Activated CD8-positive, alpha-beta memory T cell treated with anti-CD3 and anti-CD28 coated beads, Interleukin-2, amount 50 U/mL, for 24 hours (primary cell): ENCODE results near the gene CTBP1.
"Not testable (repeated sequence)": the region's sequence is repeated elsewhere in the genome, so short reads cannot be mapped to it uniquely, and the experiment has no call there.

Experiments used
- DNase-seq: peaks from one replicate; pipeline ENCODE4 v3.0.0-alpha.2; 2020; ENCODE audit errors: extremely low read depth

The CTBP1 gene

DNA sequence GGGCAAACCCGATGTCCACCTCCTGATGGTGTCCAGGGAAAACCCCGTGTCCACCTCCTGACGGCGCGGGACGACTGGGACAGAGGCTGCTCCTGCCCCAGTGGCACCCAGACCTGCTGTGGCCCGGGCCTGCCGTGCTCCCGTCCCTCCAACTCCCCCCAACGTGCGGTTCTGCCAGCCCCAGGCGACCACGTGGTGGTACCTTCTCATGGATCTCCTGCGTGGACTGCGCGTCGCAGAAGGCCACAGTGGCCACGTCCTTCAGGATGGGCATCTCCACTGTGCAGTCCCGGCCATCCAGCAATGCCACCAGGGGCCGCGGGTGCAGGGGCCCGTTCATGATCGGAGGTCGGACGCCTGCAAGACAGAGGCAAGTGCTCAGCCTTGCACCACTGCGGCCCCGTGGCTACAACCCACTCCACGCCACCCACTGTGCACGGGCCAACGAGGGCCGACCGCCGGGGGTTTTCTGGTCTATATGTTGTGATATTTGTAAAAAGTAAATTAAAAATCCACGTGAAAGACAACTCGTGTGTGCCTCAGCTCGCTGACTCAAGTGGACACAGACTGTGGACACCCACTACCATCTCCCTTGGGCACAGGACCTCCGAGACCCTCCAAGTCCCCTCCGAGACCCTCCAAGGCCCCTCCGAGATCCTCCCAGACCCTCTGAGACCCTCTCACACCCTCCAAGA lies 10.8 kb downstream of the CTBP1 start:
- no peak for DNase-seq

DNA sequence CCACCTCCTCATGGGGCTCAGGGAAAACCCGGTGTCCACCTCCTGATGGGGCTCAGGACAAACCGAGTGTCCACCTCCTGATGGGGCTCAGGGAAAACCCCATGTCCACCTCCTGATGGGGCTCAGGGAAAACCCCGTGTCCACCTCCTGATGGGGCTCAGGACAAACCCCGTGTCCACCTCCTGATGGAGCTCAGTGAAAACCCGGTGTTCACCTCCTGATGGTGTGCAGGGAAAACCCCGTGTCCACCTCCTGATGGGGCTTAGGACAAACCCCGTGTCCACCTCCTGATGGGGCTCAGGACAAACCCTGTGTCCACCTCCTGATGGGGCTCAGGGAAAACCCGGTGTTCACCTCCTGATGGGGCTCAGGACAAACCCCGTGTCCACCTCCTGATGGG lies 11.7 kb downstream of the CTBP1 start:
- not testable (repeated sequence) for DNase-seq

DNA sequence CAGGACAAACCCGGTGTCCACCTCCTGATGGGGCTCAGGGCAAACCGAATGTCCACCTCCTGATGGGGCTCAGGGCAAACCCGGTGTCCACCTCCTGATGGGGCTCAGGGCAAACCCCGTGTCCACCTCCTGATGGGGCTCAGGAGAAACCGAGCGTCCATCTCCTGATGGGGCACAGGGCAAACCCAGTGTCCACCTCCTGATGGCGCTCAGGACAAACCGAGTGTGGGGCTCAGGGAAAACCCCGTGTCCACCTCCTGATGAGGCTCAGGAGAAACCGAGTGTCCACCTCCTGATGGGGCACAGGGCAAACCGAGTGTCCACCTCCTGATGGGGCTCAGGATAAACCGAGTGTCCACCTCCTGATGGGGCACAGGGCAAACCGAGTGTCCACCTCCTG lies 12.1 kb downstream of the CTBP1 start:
- not testable (repeated sequence) for DNase-seq

DNA sequence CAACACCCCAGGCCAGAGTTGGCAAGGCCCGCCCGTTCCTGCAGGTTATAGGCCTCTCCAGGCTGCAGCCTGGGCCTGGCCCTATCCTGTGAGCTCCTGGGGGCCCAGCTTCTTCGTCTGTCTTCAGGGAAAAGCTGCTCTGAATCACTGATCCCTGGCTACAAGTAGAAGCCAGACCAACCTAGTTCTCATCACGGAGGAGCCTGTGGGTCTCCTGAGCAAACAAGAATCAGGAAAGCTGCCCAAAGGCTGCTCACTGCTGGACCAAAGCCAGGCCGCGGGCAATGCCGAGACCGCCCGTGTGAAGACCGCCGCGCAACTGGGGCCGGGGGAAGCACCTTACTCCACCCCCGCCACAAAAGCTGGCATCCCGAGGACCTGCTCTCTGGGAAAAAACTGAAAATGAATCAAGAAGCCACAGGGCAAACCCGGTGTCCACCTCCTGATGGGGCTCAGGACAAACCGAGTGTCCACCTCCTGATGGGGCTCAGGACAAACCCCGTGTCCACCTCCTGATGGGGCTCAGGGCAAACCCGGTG lies 12.8 kb downstream of the CTBP1 start:
- no peak for DNase-seq

DNA sequence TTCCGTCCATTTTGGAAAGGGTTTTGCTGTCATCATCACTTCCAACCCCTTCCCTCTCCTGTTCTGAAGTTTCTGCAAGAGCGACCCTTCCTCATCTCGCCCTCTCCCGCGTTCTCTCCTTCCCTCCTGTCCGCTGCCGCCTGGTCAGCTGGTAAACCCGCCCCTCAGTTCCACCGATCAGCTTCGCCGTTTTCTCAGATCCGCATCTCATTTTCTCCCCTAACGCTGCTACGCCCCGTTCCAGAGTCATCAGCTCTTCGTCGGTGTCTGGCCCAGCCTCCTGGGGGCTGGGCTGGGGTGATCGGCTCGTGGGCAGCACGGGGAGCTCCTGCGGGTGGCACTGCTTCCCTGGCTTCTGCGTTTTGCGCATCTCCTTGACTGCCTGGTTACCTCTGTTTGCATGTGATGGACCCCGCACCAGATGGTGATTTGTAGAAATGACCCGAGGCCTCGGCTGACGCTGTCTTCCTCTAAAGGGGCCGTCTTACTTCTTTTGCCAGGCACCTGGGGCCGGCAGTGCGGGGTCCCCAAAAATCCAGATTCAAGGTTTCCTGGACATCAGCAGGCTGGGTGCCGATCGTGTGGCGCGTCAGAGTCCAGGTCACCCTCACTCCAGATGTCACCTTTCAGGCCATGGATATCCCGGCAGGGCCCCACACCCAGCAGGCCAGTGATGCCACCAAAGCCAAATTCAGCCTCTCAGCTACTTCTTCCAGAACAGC lies 13.4 kb downstream of the CTBP1 start:
- DNase-seq = no peak

DNA sequence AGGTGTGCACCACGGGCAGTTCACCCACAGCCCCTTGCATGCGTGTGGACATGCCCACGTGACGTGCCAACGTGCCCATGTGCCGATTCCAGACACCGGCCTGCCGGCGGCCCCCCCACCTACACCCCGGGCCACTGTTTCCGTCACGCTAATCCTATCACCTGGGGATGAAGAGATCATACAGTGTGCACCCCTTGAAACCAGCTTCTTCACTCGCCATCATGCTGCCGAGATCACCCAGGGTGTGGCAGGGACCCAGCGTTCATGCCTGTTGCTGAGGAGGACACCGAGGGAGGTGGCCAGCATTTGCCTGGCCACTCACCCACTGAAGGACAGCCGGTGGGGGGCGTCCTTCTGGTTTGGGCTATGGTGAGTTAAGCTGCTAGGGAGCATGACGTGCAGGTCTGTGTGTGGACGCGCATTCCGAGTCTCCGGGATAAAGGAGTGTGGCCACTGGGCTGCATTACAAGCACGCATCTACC lies 14.1 kb downstream of the CTBP1 start:
- no peak for DNase-seq

DNA sequence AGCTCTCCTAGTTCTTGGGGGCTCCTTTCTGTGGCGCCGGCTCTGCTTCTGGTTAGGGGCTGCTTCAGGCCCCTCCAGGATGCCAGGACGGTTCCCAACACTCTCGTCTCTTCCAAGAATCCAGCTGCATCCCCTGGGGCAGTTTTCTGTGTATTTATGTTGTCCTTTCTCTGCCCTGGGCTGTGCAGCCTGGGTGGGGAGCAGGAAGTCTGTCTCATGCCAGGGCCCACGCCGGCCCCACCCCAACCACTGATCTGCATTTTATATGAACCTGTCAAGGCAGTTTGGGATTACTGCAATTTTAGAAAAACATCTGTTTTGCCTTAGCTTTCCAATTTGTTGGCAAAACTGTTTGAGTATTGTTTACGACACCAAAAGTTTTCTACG lies 14.6 kb downstream of the CTBP1 start:
- no peak for DNase-seq

DNA sequence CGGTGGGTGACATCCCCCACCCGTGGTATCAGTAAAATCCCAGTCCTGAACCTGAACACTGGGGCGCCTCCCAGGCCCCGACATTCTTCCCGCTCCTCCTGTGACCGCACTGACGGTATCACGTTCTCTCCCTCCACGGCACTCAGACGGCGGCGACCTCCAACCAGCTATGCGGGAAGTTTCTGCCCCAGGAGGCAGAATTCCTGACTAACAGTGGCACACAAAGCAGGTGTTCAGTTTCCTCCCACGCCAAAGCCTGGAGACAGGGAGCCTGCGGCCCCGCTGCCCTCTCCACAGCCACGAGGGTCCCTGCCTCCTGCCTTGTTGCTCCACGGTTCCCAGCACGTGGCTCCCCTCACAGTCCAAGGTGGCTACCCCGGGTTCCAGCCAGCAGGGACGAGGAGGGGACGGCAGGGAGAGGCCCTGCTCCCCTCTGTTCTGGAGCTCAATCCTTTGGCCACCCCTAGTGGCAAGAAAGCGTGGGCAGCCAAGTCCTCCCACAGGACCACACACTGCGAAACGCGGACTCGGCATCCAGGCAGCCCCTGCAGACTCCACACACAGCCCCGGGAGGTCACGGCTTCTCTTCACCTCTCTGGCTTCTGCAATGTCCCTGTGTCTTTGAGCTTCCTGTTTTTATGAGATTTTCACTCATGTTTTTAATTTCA lies 15.2 kb downstream of the CTBP1 start:
- DNase-seq = no peak

DNA sequence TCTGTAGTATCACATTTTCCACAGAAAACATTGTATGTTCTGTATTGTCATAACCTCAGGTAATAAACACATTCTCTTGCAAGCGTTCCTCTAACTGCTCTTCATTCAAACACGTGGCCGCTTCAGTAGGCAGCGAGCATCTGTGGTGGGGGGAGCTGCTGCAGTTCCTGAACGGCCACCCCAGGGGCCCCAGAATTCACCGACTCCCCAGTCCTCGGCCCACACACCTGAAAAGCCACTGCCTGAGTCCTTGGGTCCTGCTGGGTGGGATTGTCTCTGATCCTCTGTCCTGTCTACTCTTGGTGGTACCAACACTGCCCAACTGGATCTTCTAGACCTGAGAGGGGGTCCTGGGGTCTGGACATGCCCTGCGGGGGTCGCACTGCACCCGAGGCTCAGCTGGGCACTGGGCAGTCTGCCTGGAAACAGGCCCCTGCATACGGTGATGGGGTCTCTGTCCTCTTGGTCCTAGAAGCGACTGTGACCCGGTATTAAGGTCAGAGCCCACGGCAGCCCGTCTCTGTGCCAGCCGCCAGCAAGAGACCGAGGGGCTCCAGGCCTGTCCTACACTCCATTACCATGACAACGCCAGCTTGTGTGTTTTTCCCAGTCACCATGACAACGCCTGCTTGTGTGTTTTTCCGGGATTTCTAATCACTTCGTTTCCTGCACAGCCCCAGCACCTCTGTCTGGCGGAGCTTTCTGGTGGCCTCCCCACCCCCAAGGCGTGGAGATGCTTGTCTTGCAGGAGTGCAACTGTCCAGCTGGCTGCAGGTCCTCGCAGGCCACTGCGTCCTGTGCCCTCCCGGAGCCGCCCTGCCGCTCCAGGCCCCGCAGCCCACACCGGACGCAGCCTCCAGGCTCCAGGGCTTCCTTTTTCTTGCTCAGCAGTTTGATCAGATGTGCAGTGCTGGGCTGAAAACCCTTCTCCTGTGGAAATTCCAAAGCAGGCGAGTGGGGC lies 16.0 kb downstream of the CTBP1 start:
- DNase-seq = no peak

DNA sequence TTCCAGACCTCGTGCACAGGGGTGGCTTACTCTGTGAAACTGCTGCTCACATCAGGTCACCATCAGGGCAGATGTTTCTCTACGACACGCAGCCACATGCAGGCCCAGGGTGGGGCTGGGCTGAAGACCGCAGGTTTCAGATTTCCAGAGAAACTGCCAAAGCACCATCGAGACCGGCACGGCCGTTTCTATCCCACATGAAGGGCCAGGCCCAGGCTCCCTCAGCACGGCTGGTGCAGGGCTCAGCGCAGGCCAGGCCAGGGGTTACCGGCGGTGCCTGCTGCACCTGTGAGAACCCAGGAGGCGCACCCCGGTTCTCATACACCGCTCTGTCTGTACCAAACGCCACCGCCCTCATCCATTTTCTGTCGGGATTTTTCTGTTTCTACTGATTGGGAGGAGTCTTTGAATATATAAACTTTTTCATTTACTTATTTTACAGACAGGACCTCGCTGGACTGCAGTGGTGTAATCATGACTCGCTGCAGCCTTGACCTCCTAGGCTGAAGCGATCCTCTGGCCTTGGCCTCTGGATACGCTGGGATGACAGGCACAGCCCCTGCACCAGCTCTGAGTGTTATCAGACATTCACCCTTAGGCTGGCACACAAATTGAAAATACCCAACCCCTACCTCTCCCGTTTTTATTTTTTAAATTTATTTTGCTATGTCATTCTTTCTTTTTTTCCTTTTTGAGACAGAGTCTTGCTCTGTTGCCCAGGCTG lies 17.1 kb downstream of the CTBP1 start:
- no peak for DNase-seq

DNA sequence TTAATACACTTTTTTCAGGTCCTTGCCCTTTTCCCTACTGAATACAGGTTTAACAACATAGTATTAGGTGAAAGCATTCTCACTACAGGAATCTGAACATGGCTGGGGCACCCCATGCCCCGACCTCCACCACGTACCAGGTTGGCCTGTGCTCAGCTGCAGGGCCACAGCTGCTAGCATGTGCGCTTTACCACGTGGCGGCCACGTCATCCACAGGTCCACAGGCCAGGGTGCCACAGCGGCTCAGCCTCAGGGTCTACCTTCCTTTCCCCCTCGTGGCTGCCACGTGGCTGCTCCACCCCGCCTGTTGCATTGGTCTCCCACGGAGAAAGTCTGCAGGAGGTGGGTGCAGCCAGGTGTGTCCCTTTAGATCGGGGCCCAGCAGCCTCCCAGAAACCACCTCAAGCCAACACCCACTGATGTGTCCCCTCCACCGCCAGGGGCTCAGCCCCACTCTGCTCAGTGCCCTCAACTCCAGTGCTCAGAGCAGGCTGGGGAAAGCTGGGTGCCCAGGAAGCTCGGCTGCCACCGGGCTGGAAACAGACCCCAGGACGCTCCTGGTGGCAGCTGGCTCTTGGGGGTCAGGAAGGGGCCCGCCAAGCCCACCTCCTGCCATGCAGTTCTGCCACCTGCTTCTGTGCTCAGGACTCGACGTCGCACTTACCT lies 17.8 kb downstream of the CTBP1 start:
- no peak for DNase-seq

DNA sequence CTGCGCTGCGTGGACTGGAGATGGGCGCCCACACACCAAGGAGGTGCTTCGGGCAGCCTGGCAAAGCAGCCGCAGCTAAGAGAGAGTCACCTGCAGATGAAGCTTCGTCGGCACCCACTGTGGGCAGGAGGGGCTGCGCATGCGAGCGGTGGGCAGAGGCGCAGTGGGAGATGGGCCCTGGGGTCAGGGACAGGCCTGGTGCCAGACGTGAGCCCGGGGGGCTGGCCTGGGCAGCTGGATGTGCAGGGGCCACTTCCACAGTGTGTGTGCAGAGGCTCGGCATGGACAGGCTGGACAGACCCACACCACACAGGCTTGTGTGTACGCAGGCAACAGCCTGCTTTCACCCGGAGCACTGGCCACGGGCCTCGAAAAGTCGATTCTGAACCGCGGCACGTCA lies 18.6 kb downstream of the CTBP1 start:
- DNase-seq = no peak

DNA sequence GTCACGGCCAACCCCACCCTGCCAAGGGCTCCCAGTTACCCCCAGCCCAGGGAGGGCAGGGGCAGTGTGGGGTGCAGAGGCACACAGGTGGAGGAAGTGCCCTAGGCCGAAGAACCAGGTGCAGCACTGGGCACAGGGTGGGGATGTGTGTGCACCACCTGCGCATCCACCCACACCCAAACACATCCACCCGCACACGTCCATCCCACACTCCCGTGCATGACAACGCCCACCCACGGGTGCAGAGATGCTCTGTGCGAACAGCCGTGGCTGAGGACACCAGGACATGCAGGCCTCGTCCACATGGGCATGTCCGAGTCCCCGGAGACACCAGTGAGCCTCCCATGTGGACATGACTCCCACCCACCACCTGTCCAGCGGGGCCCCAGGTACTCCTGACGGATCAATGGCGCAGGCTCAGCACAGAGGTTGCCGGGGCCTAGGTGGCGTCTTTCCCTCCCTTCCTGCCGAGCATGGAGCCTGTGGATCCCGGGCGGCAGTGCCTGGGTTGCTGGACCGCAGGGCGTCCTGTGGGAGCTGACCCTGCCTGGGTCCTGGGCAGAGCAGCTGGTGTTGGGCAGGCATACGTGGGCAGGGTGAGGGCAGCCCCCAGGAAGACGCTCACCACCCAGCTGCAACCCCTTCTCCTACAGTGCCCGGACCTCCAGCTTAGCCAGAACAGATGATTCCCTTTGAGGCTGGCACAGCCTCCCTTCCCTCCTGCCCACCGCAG lies 19.6 kb downstream of the CTBP1 start:
- no peak for DNase-seq

DNA sequence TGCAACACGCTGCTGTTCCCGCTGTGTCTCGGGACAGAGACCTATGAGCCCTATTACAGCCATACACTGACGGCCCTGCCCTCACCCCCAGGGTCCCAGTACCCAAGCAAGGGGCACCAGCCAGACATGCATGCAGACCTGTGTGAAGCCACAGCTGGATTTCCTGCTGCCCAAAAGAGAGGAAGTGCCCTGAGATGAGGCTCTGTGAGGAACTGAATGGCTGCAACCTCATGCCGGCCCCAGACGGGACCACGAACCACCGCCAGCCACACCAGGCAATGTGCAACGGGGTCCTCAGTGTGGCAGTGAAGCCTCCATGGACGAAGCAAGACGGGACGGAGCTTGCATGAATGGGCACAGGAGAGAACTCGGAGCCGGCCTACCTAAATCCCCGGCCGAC lies 21.1 kb downstream of the CTBP1 start:
- DNase-seq = no peak

DNA sequence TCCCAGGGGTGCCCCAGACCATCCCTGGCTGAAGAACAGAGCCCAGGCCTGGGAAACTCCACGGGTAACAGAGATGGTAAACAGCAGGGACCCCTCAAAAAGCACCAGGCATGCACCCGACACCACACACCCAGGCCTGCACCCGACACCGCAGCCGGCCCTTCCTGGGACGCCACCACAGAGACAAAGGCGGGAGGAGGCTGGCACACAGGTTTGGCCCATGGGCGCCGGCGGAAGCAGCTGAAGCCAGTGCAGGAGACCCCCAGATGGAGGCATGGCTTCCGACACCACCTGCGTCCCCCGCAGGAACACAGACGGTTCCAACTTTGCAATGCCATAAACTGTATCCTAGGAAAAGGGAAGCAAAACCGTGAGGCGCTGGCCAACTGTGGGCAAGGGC lies 22.3 kb downstream of the CTBP1 start:
- DNase-seq = no peak

DNA sequence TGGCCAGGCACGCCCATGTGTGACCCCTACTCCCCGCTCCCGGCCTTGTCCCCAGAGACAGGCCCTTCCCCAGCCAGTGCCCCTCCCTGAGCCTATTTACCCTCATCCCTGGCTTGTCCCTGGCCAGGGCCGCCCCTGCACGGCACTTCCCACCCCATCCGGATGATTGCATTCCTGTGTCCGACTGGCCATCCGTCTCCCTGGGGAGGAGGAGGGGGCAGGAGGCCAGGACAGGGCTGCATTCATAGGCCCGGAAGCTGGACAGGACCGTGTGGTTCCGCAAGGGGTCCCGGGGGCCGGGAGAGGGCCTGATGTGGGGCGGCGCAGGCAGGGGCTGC lies 22.8 kb downstream of the CTBP1 start:
- no peak for DNase-seq

DNA sequence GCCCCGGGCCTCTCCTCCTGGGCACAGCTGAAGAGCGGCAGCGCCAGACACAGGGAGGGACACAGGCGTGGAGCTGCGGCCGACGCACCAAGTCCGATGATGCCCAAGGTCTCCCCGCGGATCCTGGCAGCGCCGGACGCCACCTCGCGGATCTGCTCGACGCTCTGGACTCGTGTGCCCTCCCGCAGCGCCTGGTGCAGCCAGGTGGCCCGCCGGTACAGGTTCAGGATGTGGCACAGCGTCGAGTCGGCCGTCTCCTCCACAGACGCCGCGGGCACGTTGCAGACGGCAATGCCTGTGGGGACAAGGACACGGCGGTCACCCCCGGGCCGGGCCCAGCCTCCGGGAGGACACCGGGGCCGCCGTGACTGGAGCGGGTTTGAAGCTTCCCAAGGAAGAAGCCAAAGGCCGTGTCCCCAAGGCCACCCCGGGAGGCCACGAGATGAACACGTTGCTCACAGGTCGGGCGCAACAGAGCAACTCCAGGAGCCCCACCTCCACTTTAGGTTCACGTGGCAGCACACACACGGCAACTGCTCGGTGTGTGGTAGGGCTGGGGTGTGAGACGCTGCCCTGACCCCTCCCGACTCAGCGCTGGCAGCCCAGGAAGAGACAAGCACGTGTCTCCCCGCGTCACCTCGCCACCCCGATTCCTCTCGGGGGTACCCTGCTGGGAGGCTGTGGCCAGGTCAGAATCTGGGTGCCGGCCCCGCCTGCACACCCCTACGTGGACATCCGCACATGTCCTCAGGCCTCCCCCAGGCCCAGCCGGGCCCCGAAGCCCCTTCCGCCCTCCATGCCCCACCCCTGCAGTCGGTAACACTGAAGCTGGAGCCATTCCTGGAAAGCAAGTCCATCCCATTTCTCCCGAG lies 23.4 kb downstream of the CTBP1 start:
- no peak for DNase-seq
